Gastroesophageal sphincter (tissue), 3 donors: ENCODE results near the gene PCDHA10.

Experiments used
- CTCF ChIP-seq, 4 experiments: fragments of 200-600 bp in 2 of 4; fragments of 450-650 bp in 2 of 4; sonication (generic) in 1 of 4; IDR thresholded peaks; one replicate each; pipeline ENCODE4 v1.5.1; 2017 to 2019; ENCODE audit warnings: antibody characterized with exemption in 4 of 4, mild to moderate bottlenecking in 2 of 4, moderate library complexity in 2 of 4
- POLR2A ChIP-seq, 2 donors: fragments of 450-650 bp; IDR thresholded peaks; one replicate each; pipeline ENCODE4 v1.6.1; 2017; ENCODE audit warnings: antibody characterized with exemption in 2 of 2, mild to moderate bottlenecking in 2 of 2, moderate library complexity in 1 of 2
- POLR2AphosphoS5 ChIP-seq: sonication (generic); formaldehyde crosslinking; IDR thresholded peaks from one replicate; pipeline ENCODE4 v1.6.1; 2017; ENCODE audit warnings: antibody characterized with exemption

GRCh38 chr5:140835622-140836510, 19.8 kb upstream of the PCDHA10 start:
- no peak for TF ChIP-seq CTCF (IDR thresholded peaks at IDR 0.05)
- no peak for TF ChIP-seq POLR2A (IDR thresholded peaks at IDR 0.05)
- TF ChIP-seq POLR2AphosphoS5, result no peak
